Gastrocnemius medialis (tissue), 4 donors: ENCODE results near the gene GRPEL2. TPM values are rescaled to one million over a fixed set of nuclear protein-coding genes. Genes with fewer than 3 reads are reported as not detected.

ENCODE experiments used
- ATAC-seq, 2 donors: fragments of 150-250 bp; one replicate each; pipeline ENCODE4 v1.9.1; 2016
- DNase-seq, 2 donors: peaks; one replicate each; pipeline ENCODE4 v3.0.0-alpha.2; 2019
- H3K27ac ChIP-seq, 4 donors: fragments of 200-600 bp; sonication (generic); 1 replicate in 1 of 4; 2 replicates in 3 of 4; pipeline ENCODE4 v1.5.1; 2016 to 2018; ENCODE audit warnings: mild to moderate bottlenecking in 2 of 4, moderate library complexity in 1 of 4
- H3K27me3 ChIP-seq, 3 donors: fragments of 200-600 bp; sonication (generic) in 2 of 3; 1 replicate in 1 of 3; 2 replicates in 2 of 3; pipeline versions ENCODE4 v1.5.1 to v1.6.0; 2016 to 2019; ENCODE audit warnings: mild to moderate bottlenecking in 1 of 3, moderate library complexity in 1 of 3
- H3K36me3 ChIP-seq, 2 donors: fragments of 200-600 bp; sonication (generic) in 1 of 2; one replicate each; pipeline ENCODE4 v1.5.1; 2017 to 2018
- H3K4me1 ChIP-seq, 2 donors: fragments of 200-600 bp; sonication (generic) in 1 of 2; one replicate each; pipeline ENCODE4 v1.5.1; 2016 to 2017; ENCODE audit warnings: mild to moderate bottlenecking in 2 of 2
- H3K4me3 ChIP-seq, 4 donors: fragments of 200-600 bp; sonication (generic) in 3 of 4; 1 replicate in 1 of 4; 2 replicates in 3 of 4; pipeline ENCODE4 v1.5.1; 2016 to 2019; ENCODE audit warnings: mild to moderate bottlenecking in 2 of 4
- H3K9me3 ChIP-seq, 3 donors: fragments of 200-600 bp; sonication (generic) in 2 of 3; 1 replicate in 1 of 3; 2 replicates in 2 of 3; pipeline ENCODE4 v1.5.1; 2016 to 2019
- POLR2A ChIP-seq, 2 donors: fragments of 450-650 bp; IDR thresholded peaks; one replicate each; pipeline ENCODE4 v1.6.1; 2017; ENCODE audit warnings: antibody characterized with exemption in 2 of 2, mild to moderate bottlenecking in 2 of 2, moderate library complexity in 2 of 2
- in situ Hi-C, 4 donors: fragments of 200-750 bp; cut with MboI; loops; one replicate each; pipeline versions ENCODE4 v1.15.0 to v1.8.0; 2017; ENCODE audit warnings: low sequenced_read_pairs in 4 of 4
- intact Hi-C: fragments of 100-400 bp; cut with DNase I; formaldehyde crosslinking; loops from one replicate; pipeline ENCODE4 v1.15.1; 2023; ENCODE audit warnings: low total_unique reads
- total RNA-seq, 4 donors: library from RNA; depleted of rRNA; stranded (reverse); fragments of >200 nt; gene quantifications; one replicate each; pipeline versions ENCODE4 v1.1.0 to v1.2.3, GENCODE V29; 2016
- TF ChIP-seq, protein P1 (sequence below), 5 experiments: fragments of 450-650 bp in 3 of 5; fragments of 200-600 bp in 2 of 5; sonication (generic) in 2 of 5; IDR thresholded peaks in 4 of 5; conservative IDR thresholded peaks in 1 of 5; 1 replicate in 4 of 5; 2 replicates in 1 of 5; pipeline ENCODE4 v1.5.1; 2016 to 2019; ENCODE audit warnings: antibody characterized with exemption in 5 of 5, mild to moderate bottlenecking in 3 of 5, moderate library complexity in 3 of 5

Gene GRPEL2
- total RNA-seq, 4 donors from 2014 or later: 7.8 to 13.3 (median 9.9) TPM

DNA sequence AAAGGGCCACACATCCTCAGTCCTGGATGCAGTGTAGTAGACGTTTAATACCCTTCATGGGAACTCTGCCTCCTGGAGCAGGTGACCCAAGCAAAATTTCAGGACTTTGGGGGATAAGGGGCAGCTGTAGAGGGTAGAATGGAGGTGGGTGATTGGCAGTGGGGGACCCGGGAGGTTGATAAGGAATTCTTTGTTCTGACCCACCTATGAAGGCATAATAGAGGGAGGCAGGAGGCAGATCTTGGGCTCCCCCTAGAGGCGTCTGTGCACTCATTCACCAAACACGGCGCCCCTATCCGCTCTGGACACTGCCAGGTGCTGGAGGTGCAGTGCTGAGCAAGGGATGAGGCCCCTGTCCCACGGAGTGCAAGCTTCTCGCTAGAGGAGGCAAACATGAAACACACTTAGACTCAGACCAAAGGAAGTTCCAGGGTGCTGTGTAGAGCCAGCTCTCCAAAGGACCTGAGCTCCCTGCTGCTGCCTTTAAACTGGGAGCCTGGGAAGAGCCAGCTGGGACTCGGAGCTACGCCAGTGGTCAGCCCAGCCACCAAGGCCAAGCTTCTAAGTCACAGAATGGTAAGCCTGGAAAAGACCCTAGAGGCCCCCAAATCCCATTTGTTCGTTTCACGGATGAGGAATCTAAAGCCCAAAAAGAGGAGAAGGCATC lies 26.1 kb downstream of the GRPEL2 start:
- no peak overlapping the region for H3K4me3 ChIP-seq
- H3K36me3 ChIP-seq: no peaks in the 10 kb centered on the region
- peak in 1 of 2 donors; percentile 55 for DNase-seq
- H3K27ac ChIP-seq: peak overlapping the region in 1 of 4 donors; percentile 36
- TF ChIP-seq POLR2A (IDR thresholded peaks at IDR 0.05): no peak
- TF ChIP-seq, protein P1, sequence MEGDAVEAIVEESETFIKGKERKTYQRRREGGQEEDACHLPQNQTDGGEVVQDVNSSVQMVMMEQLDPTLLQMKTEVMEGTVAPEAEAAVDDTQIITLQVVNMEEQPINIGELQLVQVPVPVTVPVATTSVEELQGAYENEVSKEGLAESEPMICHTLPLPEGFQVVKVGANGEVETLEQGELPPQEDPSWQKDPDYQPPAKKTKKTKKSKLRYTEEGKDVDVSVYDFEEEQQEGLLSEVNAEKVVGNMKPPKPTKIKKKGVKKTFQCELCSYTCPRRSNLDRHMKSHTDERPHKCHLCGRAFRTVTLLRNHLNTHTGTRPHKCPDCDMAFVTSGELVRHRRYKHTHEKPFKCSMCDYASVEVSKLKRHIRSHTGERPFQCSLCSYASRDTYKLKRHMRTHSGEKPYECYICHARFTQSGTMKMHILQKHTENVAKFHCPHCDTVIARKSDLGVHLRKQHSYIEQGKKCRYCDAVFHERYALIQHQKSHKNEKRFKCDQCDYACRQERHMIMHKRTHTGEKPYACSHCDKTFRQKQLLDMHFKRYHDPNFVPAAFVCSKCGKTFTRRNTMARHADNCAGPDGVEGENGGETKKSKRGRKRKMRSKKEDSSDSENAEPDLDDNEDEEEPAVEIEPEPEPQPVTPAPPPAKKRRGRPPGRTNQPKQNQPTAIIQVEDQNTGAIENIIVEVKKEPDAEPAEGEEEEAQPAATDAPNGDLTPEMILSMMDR (IDR thresholded peaks at IDR 0.05 in 4 of 5, conservative IDR thresholded peaks at IDR 0.05 in 1 of 5): peak; percentile 62 to 87 (median 76)
- H3K4me1 ChIP-seq: peaks cover 5 to 8% of the 10 kb centered on the region in 2 donors
- no peaks in the 10 kb centered on the region for H3K9me3 ChIP-seq
- no peaks in the 10 kb centered on the region for H3K27me3 ChIP-seq
- peak; percentile 79 to 89 for ATAC-seq
- intact Hi-C loops (loop anchor here (1.0 to 5.0 kb wide), 2 partner anchors 54 to 106 kb away; no protein-coding TSS in a partner anchor), in situ Hi-C loops (loop anchor here (5.0 to 10.0 kb wide), 4 partner anchors 47 to 104 kb away; no protein-coding TSS in a partner anchor)

GRCh38 chr5:149372076-149372795 lies 26.9 kb downstream of the GRPEL2 start:
- intact Hi-C loops: loop anchor here (5.0 kb wide), 1 partner anchor 55 kb away; no protein-coding TSS in a partner anchor
- in situ Hi-C loops: loop anchor here (5.0 to 10.0 kb wide), 4 partner anchors 47 to 105 kb away; no protein-coding TSS in a partner anchor
- TF ChIP-seq, protein P1 (IDR thresholded peaks at IDR 0.05 in 4 of 5, conservative IDR thresholded peaks at IDR 0.05 in 1 of 5): no peak
- no peak for TF ChIP-seq POLR2A (IDR thresholded peaks at IDR 0.05)
- H3K36me3 ChIP-seq: no peaks in the 10 kb centered on the region
- no peak for ATAC-seq
- H3K4me3 ChIP-seq: no peak overlapping the region
- peak overlapping the region in 1 of 4 donors; percentile 36 for H3K27ac ChIP-seq
- no peaks in the 10 kb centered on the region for H3K27me3 ChIP-seq
- no peaks in the 10 kb centered on the region for H3K9me3 ChIP-seq
- peaks cover 5 to 8% of the 10 kb centered on the region in 2 donors for H3K4me1 ChIP-seq
- no peak for DNase-seq

GRCh38 chr5:149372932-149373331 lies 27.6 kb downstream of the GRPEL2 start:
- intact Hi-C loops: loop anchor here (5.0 kb wide), 1 partner anchor 56 kb away; no protein-coding TSS in a partner anchor
- Histone ChIP-seq H3K27ac (no peak overlapping the region), H3K27me3 (no peaks in the 10 kb centered on the region), H3K9me3 (no peaks in the 10 kb centered on the region), H3K4me1 (peaks cover 5 to 8% of the 10 kb centered on the region in 2 donors), H3K4me3 (no peak overlapping the region), H3K36me3 (no peaks in the 10 kb centered on the region)
- ATAC-seq (no peak), DNase-seq (no peak)
- no peak for TF ChIP-seq POLR2A (IDR thresholded peaks at IDR 0.05)
- TF ChIP-seq, protein P1 (IDR thresholded peaks at IDR 0.05 in 4 of 5, conservative IDR thresholded peaks at IDR 0.05 in 1 of 5): no peak
- in situ Hi-C loops: loop anchor here (5.0 to 10.0 kb wide), 4 partner anchors 48 to 106 kb away; no protein-coding TSS in a partner anchor

DNA sequence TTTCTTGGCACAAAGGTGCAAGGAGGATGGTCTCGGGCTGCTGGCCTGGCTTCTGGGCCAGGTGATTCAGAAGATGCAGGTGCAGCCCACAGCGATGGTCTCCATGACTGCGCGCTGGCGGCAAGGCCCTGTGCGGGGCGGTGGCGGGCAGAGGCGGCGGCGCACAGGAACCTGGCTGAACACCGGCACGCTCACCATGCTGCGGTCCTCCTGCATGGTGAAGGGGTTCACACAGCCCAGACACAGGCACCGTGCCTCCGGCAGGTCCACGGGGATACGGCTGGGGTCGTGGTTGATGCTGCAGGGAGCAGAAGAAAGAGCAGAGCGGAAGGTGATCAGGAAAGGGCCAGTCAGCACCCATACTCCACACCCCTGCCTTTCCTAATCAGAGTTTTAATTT lies 29.0 kb downstream of the GRPEL2 start:
- ATAC-seq: no peak
- no peaks in the 10 kb centered on the region for H3K36me3 ChIP-seq
- H3K4me1 ChIP-seq: peaks cover 5 to 8% of the 10 kb centered on the region in 2 donors
- intact Hi-C loops: loop anchor here (5.0 kb wide), 1 partner anchor 57 kb away; no protein-coding TSS in a partner anchor
- H3K9me3 ChIP-seq: no peaks in the 10 kb centered on the region
- no peak for DNase-seq
- no peak overlapping the region for H3K4me3 ChIP-seq
- TF ChIP-seq POLR2A (IDR thresholded peaks at IDR 0.05): no peak
- TF ChIP-seq, protein P1 (IDR thresholded peaks at IDR 0.05 in 4 of 5, conservative IDR thresholded peaks at IDR 0.05 in 1 of 5): no peak
- no peaks in the 10 kb centered on the region for H3K27me3 ChIP-seq
- no peak overlapping the region for H3K27ac ChIP-seq
- in situ Hi-C loops: loop anchor here (5.0 to 10.0 kb wide), 4 partner anchors 50 to 107 kb away; no protein-coding TSS in a partner anchor
